ENCODE results near the gene CCDC171.

The CCDC171 gene

DNA sequence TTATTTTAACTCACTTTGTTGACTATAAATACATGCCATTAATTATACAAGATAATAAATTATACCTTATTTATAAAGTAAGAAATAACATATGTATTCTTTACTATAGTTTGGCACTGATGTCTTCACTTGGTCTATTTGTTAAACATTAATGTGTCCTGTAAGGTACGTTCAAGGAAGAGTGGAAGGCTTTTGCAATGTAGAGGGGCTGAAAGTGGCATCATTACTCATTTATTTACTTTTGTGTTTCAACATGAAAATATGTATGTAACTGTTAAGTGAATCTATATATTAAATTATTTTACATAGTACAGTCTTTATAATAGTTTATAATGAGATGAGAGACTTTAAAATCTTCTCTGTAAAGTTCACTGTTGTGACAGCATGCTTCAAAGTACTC is 348.7 kb downstream of the CCDC171 start:
- no peak for DNase-seq

DNA sequence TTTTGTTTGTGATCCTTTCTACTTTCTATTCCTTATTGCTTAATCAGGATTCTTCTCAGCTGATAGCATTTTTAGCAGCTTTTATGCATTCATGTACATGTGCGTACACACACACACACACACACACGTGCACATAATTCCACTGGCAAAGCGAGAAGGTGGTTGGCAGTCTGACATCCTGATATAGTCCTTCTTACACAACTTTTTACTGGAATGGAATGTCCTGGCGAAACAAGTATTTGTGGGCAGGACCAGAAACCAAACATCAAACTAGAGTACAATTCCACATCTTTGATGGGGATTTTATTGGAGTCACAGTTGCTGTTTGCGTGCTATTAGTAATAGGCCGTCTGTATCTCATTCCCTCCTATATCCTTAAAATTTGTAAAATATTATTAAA is 356.5 kb downstream of the CCDC171 start:
- DNase-seq, result no peak

DNA sequence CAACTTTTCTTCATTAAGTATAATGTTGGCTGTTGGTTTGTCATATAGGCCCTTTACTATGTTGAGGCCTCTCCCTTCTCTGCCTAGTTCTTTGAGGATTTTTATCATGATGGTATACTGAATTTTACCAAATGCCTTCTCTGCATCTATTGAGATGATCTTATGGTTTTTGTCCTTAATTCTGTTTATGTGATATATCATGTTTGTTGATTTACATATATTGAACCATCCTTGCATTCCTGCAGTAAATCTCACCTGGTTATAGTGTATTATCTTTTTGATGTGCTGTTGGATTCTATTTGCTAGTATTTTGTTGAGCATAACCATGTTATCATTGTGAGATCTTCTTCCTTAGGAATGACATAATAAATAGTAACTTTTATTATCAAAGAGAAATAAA is 362.9 kb downstream of the CCDC171 start:
- DNase-seq, result no peak

DNA sequence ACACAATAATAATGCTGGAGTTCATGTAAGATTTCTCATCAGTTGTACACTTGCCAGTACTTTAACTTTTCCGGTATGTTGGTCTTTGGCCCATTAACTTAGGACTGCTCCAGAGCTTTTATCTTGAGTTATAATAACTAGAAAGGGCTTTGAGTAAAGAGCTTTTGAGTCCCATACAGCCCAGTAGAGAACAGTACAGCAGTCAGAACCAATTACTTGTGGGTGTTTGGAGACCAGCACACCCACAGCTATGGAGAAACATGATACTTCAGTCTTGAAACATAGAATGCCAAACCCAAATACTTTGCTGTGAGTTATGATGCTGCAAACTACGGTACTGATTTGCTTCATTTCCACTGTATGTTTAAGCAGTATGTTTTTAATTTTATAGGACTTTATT is 374.3 kb downstream of the CCDC171 start:
- DNase-seq, result no peak

DNA sequence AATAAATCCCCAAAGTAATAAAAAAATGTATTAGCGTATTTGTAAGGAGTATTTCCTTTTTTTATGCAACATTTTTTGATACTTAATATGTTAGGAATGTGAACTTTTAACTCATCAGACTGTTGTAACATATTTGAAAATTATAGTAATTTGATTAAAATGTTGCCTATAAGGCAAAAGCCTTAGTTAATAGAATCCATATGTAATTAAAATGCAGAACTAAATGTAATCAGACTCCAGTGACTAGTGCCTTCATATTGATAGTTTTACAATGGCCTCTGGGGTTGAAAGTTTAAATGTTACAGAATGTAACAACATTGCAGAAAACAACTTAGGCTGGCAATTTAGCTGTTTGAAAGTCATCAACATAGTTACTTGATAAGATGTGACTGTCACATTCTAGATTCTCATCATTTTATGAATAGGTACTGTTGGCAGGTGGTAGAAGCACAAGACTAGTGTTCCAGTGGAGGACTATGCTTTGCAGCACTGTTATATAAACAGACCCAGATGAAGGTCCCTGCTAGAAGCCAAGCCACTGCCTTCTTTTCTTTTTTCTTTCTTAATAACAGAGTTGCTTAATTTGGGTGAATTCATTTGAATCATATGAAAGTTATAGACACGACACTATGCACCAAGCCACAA is 382.9 kb downstream of the CCDC171 start:
- no peak for DNase-seq

DNA sequence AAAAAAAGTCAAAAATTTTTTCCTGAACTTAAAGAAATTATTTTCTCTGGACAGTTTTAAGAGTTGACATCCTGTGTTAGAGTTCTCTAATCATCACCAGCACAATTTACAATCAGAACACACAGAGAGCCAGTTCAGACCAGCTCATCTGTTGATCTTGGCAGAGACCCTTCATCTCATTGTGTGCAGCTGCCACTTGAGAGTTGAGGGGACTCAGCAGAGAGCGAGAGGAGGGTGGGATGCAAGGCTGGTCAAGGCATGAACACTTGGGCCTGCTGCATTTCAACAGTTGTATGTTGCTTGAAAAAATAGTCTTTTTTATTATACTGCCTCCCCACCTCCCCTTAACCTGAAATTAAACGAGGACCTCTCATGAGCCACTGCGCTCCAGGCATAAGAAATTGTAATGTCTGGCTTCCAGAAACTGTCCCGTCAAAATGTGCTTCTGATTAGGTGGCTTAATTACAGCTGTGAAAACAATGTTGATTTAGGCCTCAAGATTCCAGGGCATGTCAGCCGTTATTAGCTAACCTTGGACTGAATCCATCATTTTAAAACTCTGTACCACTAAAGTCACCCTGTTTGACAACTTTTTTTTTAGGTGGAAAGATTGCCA is 383.6 kb downstream of the CCDC171 start:
- DNase-seq, result no peak

DNA sequence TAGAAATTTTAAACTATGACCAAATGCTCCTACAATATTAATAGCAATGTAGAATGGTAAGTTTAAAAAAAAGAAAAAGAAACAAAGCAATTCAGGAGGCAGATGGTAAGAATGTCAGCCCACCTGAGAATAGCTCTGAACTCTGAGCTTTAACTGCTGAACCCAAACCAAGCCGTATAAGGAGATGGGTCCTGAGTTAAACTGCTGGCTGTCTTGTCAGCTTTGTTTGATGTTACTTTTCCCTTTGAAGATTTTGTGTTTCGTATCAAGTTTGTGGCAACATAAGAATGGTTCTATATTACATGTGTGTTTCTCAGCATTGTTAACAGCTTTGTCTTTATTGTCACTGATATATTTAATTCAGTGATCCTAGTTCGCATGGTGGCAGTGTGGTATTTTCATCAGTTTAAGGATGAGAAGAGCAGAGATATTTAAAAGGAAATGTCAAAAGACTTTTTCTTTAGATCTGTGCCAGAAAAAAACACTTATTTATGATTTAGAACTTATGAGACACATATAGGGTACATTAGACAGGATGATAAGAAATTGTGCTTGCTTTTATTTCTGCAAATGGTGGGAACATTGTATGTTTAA is 390.1 kb downstream of the CCDC171 start:
- no peak for DNase-seq

DNA sequence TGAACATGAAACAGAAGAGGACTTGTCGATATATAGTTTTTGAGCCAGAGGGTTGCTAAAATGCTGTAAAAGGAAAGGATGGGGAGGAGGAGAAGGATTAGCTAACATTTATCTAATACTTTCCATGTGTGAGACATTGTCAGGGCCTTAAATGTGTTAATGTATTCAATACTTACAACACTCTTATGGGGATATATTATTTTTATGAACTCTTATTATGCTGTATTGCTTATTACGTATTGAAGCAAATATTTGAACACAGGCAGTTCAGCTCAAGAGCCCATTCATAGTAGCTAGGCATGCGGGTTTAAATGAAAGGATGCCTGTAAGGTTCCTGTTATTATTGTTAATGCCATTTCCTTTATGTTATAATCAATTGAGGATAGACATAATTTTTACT is 391.5 kb downstream of the CCDC171 start:
- DNase-seq, result no peak

DNA sequence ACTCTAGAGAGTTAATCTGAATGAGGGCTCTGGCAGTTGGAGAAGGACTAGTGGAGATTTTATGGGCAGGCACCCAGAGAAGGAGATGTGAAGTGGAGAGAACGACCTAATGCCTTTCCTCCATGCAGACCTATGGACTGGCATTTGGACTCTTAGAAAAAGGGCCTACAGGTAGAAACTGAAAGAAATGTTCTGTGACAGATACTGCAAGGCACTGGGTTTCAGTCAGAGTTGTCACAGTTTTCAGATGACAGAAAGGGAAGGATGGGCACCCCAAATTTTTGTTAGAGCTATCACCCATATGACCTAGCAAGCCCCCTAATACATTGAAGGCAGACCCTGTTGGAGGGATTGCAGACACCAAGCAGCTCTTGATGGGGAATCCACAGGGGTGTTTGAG is 406.8 kb downstream of the CCDC171 start:
- no peak for DNase-seq

DNA sequence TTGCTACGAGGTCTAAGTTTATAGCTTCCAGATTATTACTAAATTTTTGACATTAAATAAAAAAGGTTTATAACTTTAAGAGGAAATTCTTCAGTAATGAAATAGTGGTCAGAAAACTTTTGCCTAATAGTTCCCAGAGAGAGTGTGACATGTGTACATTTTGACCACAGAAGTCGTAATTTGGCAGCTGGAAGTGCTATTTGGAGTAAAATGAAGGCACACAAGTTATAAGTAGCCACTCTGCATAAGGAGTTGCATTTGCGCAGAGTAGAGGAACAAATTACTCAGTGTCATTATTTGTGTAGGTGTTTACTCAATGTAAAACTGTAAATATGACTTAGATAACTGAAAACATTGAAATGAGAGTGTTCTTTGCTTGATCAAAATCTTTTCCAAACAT is 408.4 kb downstream of the CCDC171 start:
- DNase-seq, result no peak

DNA sequence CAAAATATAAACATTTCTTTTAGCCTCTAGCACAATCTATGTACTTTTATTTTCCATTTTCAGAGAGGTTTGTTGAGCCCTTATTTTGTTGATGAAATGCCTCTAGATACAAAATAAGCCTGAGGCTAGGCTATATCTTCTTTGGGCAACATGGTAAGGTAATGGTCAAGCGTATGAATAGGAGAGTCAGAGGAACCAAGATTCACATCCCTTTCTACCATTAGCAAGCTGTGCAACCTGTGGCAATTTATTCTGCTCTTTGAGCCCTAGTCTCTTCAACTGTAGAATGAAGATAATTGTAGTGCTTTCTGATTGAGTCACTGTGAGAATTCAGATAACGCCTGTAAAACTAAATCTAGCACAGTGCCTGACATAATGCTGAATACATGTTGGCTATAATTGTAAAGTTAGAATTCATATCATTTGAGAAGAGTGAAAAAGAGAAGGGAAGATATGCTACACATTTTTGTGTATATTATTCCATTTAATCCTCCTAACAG is 412.5 kb downstream of the CCDC171 start:
- no peak for DNase-seq

DNA sequence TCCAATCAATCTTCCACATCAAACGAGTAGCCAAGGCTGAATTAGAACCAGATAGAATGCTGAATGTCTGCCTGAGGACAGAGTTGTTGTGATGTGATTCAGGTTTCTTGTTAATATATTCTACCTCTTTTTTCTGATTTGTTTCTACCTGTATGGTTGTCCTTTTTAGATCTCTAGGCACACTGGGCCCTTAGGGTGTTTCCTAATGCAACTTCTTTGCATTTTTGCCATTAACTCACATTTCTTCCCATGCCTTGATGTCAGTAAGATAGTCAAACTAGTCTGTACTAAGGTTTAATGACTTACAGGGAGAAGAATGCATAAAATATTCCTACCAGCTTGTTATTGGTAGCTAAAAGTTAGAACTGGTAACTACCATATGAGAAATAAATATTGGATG is 413.6 kb downstream of the CCDC171 start:
- no peak for DNase-seq

DNA sequence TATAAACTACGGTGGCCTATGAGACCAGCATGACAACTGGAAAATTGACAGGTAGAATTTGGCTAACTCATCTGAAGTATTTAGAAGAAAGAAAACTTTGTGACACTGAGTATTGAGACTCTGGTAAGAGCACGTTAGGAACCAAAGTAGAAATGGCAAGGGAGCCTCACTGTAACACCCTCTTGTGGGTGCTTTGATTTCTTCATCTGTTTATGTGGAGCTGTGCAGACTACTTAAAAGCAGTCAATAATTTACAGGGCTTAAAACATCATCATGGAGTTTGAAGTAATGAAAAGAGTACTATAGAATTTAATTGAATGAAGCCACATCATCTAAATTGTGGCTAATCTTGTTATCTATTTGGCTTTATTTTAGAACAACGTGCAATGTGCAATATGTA is 414.2 kb downstream of the CCDC171 start:
- no peak for DNase-seq

DNA sequence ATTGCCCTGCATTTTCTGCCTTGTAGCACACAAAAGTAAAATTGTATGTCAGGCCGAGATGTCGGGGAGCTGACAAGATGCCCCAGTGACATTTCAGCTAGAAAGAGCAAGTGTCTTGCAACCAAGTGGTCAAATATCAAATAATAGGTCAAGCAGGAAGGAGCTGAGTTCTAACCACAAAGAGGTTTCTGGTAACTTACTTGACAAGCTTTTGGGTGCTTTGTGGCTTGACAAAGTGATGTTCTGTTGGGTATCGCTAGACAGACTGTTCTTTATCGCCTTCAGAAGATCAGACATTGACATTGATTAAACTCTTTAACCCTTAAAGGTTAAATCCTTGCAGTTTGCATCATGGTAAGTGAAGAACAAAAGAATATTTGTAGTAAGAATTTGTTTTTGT is 419.9 kb downstream of the CCDC171 start:
- no peak for DNase-seq

DNA sequence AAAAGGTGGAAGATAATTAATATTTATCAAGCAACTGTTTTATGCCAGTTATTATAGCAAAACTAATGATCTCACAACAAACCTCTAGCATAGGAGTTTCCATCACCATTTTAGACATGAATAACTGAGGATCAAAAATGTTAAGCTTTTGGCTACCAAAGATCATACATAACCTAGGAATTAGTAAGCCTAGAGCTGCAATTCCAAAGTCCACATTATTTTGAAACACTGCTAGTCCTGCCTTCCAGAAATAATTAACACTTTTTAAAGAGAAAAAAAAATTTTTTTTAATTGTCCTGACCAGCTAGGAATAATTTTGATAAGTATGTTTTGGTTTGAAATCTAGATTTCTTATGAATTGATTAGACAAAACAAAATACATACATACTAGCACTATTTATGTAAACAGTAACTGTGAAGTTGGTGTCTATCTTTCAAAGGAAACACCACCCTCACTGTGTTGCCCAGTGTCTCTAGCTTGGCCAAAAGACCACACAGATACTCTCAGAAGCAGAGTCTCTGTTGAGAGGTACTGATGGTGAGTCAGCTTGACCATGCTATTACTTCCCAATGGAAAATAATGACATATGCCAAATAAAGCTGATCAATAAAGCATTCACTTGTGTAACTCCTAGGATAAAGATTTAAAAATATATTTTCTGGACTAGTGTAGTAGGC is 422.4 kb downstream of the CCDC171 start:
- no peak for DNase-seq

DNA sequence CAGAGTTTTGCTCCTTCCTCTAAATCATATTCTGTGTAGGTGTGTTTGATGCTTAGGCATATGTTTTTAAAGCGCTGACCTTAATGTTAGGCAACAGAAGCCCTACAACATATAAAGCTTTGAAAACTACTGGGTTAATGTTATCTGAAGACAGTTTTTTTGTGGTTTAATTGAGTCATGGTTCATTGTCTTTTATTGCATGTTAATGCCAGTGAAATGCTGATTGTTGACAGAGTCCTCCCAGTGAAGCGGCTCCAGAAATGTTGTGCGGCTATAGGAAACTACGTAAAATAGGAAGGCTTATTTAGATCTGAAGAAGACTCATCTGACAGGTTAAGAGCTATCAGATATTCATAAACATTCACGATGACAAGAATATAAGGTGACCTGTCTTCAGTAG is 424.6 kb downstream of the CCDC171 start:
- no peak for DNase-seq

DNA sequence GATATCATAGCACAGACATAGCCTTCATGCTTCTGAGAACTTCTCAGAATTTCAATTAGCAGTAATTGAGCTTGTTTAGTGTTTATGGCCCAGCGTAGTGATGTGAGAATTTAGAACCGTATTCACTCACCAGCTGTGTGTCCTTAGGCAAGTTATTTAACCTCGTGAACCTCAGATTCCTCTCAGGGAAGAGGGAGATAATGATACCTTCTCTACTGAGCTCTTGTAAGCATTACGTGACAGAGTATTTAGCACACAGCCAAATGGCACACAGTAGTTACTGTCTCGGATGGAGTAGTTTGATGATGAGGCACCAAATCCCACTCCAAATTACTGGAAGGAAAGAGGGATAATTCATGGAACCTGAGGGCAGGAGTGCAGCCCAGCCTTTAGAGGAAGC is 429.3 kb downstream of the CCDC171 start:
- no peak for DNase-seq

DNA sequence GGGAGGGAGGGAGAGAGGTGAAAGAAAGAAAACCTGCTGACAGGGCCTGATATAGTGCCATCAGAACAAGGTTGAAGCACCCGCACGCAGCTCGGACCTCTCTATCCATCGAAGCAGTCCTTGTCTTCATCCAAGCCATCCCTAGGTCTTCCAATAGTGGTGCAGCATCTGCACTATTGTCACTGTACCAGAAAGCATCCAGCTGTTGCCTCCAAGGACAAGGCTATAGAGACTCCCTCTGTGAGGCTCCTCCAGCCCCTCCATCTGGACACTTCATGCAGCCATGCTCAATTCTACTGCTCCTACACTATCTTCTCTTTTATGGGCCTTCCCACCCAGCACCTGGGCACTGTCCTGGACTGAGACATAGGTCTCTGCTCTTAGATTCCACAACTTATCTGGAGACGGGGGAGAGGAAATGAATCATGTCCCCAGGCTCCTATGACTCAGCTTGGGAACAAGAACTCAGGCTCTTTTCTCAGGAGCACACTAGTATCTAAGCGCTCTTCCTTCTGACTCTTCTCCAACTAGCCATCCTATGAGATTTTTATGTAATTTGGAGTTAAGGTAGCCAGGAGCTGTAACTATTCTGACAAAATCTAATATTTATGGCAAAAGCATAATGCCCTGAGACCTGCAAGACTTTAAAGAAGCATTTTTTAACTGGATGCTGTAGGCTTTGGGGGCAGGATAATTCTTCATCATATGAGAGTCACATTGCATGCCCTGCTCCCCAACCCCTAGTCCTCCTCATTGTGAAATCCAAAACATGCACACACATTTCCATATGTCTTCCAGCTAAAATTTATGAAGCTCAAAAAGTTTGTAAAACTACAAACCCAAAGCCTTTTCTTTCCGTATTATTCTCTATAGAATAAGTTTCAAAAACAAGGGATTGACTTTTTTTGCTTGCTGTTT is 446.8 kb downstream of the CCDC171 start:
- no peak for DNase-seq

DNA sequence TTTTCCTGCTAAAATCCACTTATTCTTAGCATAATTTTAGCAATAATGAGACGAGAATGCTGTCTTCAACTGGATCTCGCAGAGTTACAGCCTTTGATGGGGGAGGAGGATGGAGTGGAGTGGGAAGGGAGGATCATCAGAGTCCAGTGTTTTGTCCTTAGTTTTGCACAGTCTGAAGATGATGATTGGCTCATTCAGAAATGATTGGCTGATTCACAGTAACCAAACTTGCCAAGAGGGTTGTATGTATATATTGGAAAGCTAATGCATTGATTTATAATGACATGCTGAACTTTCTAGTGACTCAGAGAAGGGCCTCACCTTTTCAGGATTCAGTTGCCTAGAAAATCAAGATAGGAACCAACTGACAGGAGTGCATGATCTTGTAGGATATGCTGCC is 448.0 kb downstream of the CCDC171 start:
- DNase-seq, result no peak

DNA sequence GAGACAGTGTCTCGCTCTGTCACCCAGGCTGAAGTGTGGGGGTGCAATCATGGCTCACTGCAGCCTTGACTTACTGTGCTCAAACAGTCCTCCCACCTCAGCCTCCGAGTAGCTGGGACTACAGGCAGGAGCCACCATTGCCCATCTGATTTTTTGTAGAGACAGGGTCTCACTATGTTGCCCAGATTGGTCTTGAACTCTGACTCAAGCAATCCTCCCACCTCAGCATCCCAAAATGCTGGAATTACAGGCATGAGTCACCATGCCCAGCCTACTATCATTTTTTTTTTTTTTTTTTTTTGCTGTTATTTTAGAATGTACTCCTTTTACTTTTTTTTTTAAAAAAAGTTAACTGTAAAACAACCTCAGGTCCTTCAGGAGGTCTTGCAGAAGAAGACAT is 449.0 kb downstream of the CCDC171 start:
- DNase-seq, result no peak

DNA sequence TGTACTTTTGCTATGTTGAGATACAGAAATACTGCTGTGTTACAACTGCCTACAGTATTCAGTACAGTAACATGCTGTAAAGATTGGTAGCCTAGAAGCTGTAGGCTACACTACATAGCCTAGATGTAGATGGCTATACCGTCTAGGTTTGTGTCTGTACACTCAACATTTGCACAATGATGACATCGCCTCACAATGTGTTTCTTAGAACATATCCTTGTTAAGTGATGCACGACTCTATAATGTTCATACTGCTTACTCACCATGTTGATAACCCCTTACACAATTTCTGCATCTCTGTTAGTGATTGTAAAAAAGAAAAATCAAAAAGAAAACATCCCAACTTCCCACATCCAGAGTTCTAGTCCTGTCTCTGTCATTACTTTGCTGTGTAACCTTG is 450.0 kb downstream of the CCDC171 start:
- DNase-seq, result no peak

DNA sequence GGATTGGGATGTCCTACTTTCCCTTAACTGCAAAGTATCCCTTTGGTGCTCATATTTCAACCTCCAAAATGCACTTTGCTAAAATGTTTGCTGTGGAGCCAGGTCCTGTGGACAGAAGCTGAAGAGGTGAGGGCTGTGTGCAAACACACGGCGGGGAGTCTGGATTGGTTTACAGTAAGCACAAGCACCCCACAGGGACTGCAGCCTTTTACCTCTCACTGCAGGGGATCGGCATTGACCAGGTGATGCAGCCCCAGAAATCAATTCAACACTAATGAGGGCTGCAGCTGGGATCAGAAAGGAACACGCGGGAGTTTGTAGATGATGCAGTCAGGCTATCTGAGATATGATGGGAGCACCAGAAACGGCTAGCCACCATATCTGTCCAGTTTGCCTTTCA is 450.9 kb downstream of the CCDC171 start:
- no peak for DNase-seq

DNA sequence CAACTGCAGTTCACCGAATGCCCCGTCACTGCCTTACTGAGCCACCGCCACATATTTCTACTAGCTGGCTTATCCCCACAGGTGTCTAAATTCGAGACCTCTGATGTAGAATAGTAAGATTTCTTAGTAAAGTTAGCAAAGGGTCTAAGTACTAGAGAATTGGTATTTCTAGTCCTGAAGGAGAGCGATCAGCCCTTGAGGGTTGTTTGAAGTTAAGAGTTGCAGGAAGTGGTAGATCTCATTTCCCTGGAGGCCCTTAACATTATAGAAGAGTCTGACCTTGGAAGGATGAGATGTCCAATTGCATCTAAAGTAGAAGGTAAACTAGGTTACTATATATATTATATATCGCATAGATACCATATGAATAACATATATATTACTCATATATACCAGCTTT is 451.8 kb downstream of the CCDC171 start:
- DNase-seq, result no peak

All from stimulated activated CD4-positive, alpha-beta T cell treated with anti-CD3 and anti-CD28 coated beads, Interleukin-12 subunit alpha, Interleukin-12 subunit beta, amount 100 ng/mL, for 4 hours (primary cell).